ENCODE data around the gene PMF1. TPM values are rescaled to one million over a fixed set of nuclear protein-coding genes. Genes with fewer than 3 reads are reported as not detected.

PMF1 gene
- total and polyA plus RNA-seq, 5 experiments from 2014 or later = 49.1 to 79.9 (median 70.8) TPM

- Mint-ChIP-seq H3K36me3 (peaks cover 0 to 12% (median 0%) of the 10 kb centered on the region in 3 donors), H3K9me3 (no peaks in the 10 kb centered on the region), H3K27me3 (no peaks in the 10 kb centered on the region), H3K4me3 (peak overlapping the region; percentile 12 to 91 (median 86)), H3K4me1 (peaks cover 11 to 22% (median 19%) of the 10 kb centered on the region in 4 donors), H3K27ac (peak overlapping the region in 4 of 10 donors; percentile 48 to 87 (median 74))
- POLR2A ChIA-PET = interaction anchor here (0.5 kb wide), 1 partner anchor 573 kb away, joined by 3 read pairs; no protein-coding TSS in a partner anchor
- peak in 1 of 10 donors; percentile 40 for DNase-seq
- no peak for ATAC-seq
Observed at GRCh38 chr1:156244712-156245111, 31.9 kb downstream of the PMF1 start.

GRCh38 chr1:156245451-156246232, 32.8 kb downstream of the PMF1 start:
- Mint-ChIP-seq H3K27ac (peak overlapping the region in 9 of 10 donors; percentile 8 to 88 (median 82)), H3K9me3 (no peaks in the 10 kb centered on the region), H3K4me3 (peak overlapping the region; percentile 70 to 91 (median 86)), H3K27me3 (no peaks in the 10 kb centered on the region), H3K36me3 (peaks cover 0 to 15% (median 0%) of the 10 kb centered on the region in 3 donors), H3K4me1 (peaks cover 14 to 22% (median 19%) of the 10 kb centered on the region in 4 donors)
- POLR2A ChIA-PET = interaction anchor here (0.8 to 1.3 kb wide), 3 partner anchors 33 to 52 kb away, joined by 3 to 6 read pairs (median 5); partner anchors contain the start of genes PMF1, SLC25A44 and SMG5
- ATAC-seq (peak; percentile 78 to 82), DNase-seq (peak in 9 of 10 donors; percentile 13 to 67 (median 32))

GRCh38 chr1:156246241-156246780, 33.5 kb downstream of the PMF1 start:
- Mint-ChIP-seq H3K36me3 (peaks cover 0 to 14% (median 0%) of the 10 kb centered on the region in 3 donors), H3K27ac (peak overlapping the region in 6 of 10 donors; percentile 22 to 75 (median 52)), H3K27me3 (no peaks in the 10 kb centered on the region), H3K4me3 (peak overlapping the region; percentile 44 to 88 (median 52)), H3K9me3 (no peaks in the 10 kb centered on the region), H3K4me1 (peaks cover 14 to 22% (median 19%) of the 10 kb centered on the region in 4 donors)
- POLR2A ChIA-PET = interaction anchor here (1.3 kb wide), 2 partner anchors 33 to 36 kb away, joined by 5 to 6 read pairs; partner anchors contain the start of genes PMF1 and SMG5
- DNase-seq (peak in 1 of 10 donors; percentile 60), ATAC-seq (no peak)

GRCh38 chr1:156246781-156247459, 34.1 kb downstream of the PMF1 start:
- H3K4me3 Mint-ChIP-seq = peak overlapping the region in 5 of 10 donors; percentile 30 to 58 (median 44)
- H3K4me1 Mint-ChIP-seq = peaks cover 14 to 22% (median 19%) of the 10 kb centered on the region in 4 donors
- H3K9me3 Mint-ChIP-seq = no peaks in the 10 kb centered on the region
- no peaks in the 10 kb centered on the region for H3K27me3 Mint-ChIP-seq
- POLR2A ChIA-PET = interaction anchor here (1.3 kb wide), 1 partner anchor 34 kb away, joined by 5 read pairs; the partner anchor contains the start of gene PMF1
- H3K27ac Mint-ChIP-seq = peak overlapping the region in 1 of 10 donors; percentile 53
- DNase-seq = peak in 1 of 10 donors; percentile 52
- no peak for ATAC-seq
- H3K36me3 Mint-ChIP-seq = peaks cover 0 to 16% (median 0%) of the 10 kb centered on the region in 3 donors

- H3K27me3 Mint-ChIP-seq = no peaks in the 10 kb centered on the region
- H3K4me3 Mint-ChIP-seq = peak within 1 kb of the TSS in 3 of 10 donors; percentile 5 to 45 (median 37)
Observed at GRCh38 chr1:156247460-156248322, 34.9 kb downstream of the PMF1 start, which contains the start of gene PAQR6. PAQR6 (minus strand) TSS chr1:156248056; CDS start chr1:156246731, 1,325 bp downstream.

GRCh38 chr1:156248323-156248683, 35.5 kb downstream of the PMF1 start:
- Mint-ChIP-seq H3K27me3 (no peaks in the 10 kb centered on the region), H3K9me3 (no peaks in the 10 kb centered on the region), H3K36me3 (peaks cover 0 to 29% (median 0%) of the 10 kb centered on the region in 3 donors), H3K4me3 (peak overlapping the region in 1 of 10 donors; percentile 45), H3K27ac (peak overlapping the region in 2 of 10 donors; percentile 29 to 83), H3K4me1 (peaks cover 16 to 22% (median 19%) of the 10 kb centered on the region in 4 donors)
- DNase-seq (peak in 1 of 10 donors; percentile 43), ATAC-seq (peak in 1 of 2 donors; percentile 9)
- POLR2A ChIA-PET = interaction anchor here (0.5 to 0.6 kb wide), 2 partner anchors 39 to 338 kb away, joined by 3 to 6 read pairs; no protein-coding TSS in a partner anchor

More at GRCh38 chr1:156247460-156248322, 34.9 kb downstream of the PMF1 start, which contains the start of gene PAQR6:
- POLR2A ChIA-PET = interaction anchor here (0.5 kb wide), 1 partner anchor 40 kb away, joined by 6 read pairs; no protein-coding TSS in a partner anchor
- Mint-ChIP-seq H3K36me3 (peaks cover 0 to 22% (median 0%) of the 10 kb centered on the region in 3 donors), H3K4me1 (peaks cover 14 to 22% (median 19%) of the 10 kb centered on the region in 4 donors), H3K27ac (peak within 1 kb of the TSS in 6 of 10 donors; percentile 29 to 83 (median 46)), H3K9me3 (no peaks in the 10 kb centered on the region)
- peak in 1 of 2 donors; percentile 6 for ATAC-seq
- peak in 1 of 10 donors; percentile 60 for DNase-seq

- POLR2A ChIA-PET = interaction anchor here (0.6 kb wide), 1 partner anchor 24 kb away, joined by 7 read pairs; no protein-coding TSS in a partner anchor
- H3K36me3 Mint-ChIP-seq = peaks cover 0 to 40% (median 0%) of the 10 kb centered on the region in 3 donors
- H3K9me3 Mint-ChIP-seq = no peaks in the 10 kb centered on the region
- no peak overlapping the region for H3K4me3 Mint-ChIP-seq
- H3K27me3 Mint-ChIP-seq = no peaks in the 10 kb centered on the region
- no peak for DNase-seq
- ATAC-seq = no peak
- H3K4me1 Mint-ChIP-seq = peaks cover 16 to 21% (median 19%) of the 10 kb centered on the region in 4 donors
- H3K27ac Mint-ChIP-seq = peak overlapping the region in 2 of 10 donors; percentile 38 to 72
Observed at GRCh38 chr1:156249593-156249992, 36.8 kb downstream of the PMF1 start.

- peaks cover 0 to 14% (median 3%) of the 10 kb centered on the region in 4 donors for H3K4me1 Mint-ChIP-seq
- H3K27me3 Mint-ChIP-seq = no peaks in the 10 kb centered on the region
- H3K27ac Mint-ChIP-seq = peak overlapping the region in 5 of 10 donors; percentile 10 to 74 (median 40)
- ATAC-seq = no peak
- H3K4me3 Mint-ChIP-seq = no peak overlapping the region
- H3K36me3 Mint-ChIP-seq = peaks cover 0 to 48% (median 0%) of the 10 kb centered on the region in 3 donors
- POLR2A ChIA-PET = interaction anchor here (1.5 kb wide), 1 partner anchor 9 kb away, joined by 3 read pairs; no protein-coding TSS in a partner anchor
- no peak for DNase-seq
- no peaks in the 10 kb centered on the region for H3K9me3 Mint-ChIP-seq
Observed at GRCh38 chr1:156251527-156251926, 38.7 kb downstream of the PMF1 start.

GRCh38 chr1:156253634-156254033, 40.8 kb downstream of the PMF1 start:
- POLR2A ChIA-PET = interaction anchor here (0.7 kb wide), 1 partner anchor 364 kb away, joined by 3 read pairs; no protein-coding TSS in a partner anchor

GRCh38 chr1:156257711-156258110, 44.9 kb downstream of the PMF1 start:
- POLR2A ChIA-PET = interaction anchor here (0.8 kb wide), 1 partner anchor 11 kb away, joined by 3 read pairs; no protein-coding TSS in a partner anchor
- DNase-seq = peak in 1 of 10 donors; percentile 10
- Mint-ChIP-seq H3K36me3 (peaks cover 8 to 88% (median 16%) of the 10 kb centered on the region in 3 donors), H3K27me3 (no peaks in the 10 kb centered on the region), H3K4me3 (peak overlapping the region in 1 of 10 donors; percentile 26), H3K4me1 (peaks cover 6 to 14% (median 9%) of the 10 kb centered on the region in 4 donors), H3K9me3 (no peaks in the 10 kb centered on the region), H3K27ac (peak overlapping the region in 6 of 10 donors; percentile 10 to 84 (median 62))
- ATAC-seq = no peak

More at GRCh38 chr1:156253634-156254033, 40.8 kb downstream of the PMF1 start:
- no peak for ATAC-seq
- H3K27ac Mint-ChIP-seq = peak overlapping the region in 6 of 10 donors; percentile 11 to 86 (median 70)
- no peaks in the 10 kb centered on the region for H3K9me3 Mint-ChIP-seq
- H3K36me3 Mint-ChIP-seq = peaks cover 0 to 69% (median 5%) of the 10 kb centered on the region in 3 donors
- H3K27me3 Mint-ChIP-seq = no peaks in the 10 kb centered on the region
- H3K4me3 Mint-ChIP-seq = no peak overlapping the region
- no peak for DNase-seq
- peaks cover 6 to 11% (median 8%) of the 10 kb centered on the region in 4 donors for H3K4me1 Mint-ChIP-seq

- peaks cover 6 to 14% (median 9%) of the 10 kb centered on the region in 4 donors for H3K4me1 Mint-ChIP-seq
- no peaks in the 10 kb centered on the region for H3K9me3 Mint-ChIP-seq
- DNase-seq (no peak), ATAC-seq (no peak)
- POLR2A ChIA-PET = no interaction called here
- no peak overlapping the region for H3K27ac Mint-ChIP-seq
- H3K36me3 Mint-ChIP-seq = peaks cover 8 to 88% (median 18%) of the 10 kb centered on the region in 3 donors
- no peak overlapping the region for H3K4me3 Mint-ChIP-seq
- no peaks in the 10 kb centered on the region for H3K27me3 Mint-ChIP-seq
Observed at GRCh38 chr1:156258859-156259258, 46.1 kb downstream of the PMF1 start.
